GM18861 (cell line): ENCODE data around the gene C2orf15.
A peak's percentile ranks its signal among the peaks of the same experiment; 100 is the strongest.
"Not testable (repeated sequence)": the region's sequence is repeated elsewhere in the genome, so short reads cannot be mapped to it uniquely, and the experiment has no call there.

Source experiments
- ATAC-seq: cut with Tn5 transposase; IDR thresholded peaks from one replicate; pipeline ENCODE4 v1.9.1; 2021; ENCODE audit not compliant: unreplicated experiment

Gene C2orf15

GRCh38 chr2:99159594-99159993 lies 18.1 kb downstream of the C2orf15 start:
- ATAC-seq = no peak

GRCh38 chr2:99166218-99166617 lies 24.7 kb downstream of the C2orf15 start:
- no peak for ATAC-seq

- ATAC-seq = no peak
Measured at GRCh38 chr2:99169534-99169933, 28.0 kb downstream of the C2orf15 start.

- ATAC-seq = no peak
Measured at GRCh38 chr2:99171377-99172140, 30.1 kb downstream of the C2orf15 start.

GRCh38 chr2:99180755-99181623 lies 39.5 kb downstream of the C2orf15 start, which contains the start of the genes MITD1 and MRPL30:
Gene MITD1 (minus strand): TSS chr2:99181058. CDS start chr2:99180981, 77 bp downstream.
Gene MRPL30 (plus strand): TSS chr2:99181184. CDS start chr2:99186204, 5,020 bp downstream.
- peak; percentile 85 for ATAC-seq

GRCh38 chr2:99181624-99182000 lies 40.1 kb downstream of the C2orf15 start:
- no peak for ATAC-seq

GRCh38 chr2:99183025-99183424 lies 41.5 kb downstream of the C2orf15 start:
- no peak for ATAC-seq

GRCh38 chr2:99184811-99185210 lies 43.3 kb downstream of the C2orf15 start:
- no peak for ATAC-seq

- no peak for ATAC-seq
Measured at GRCh38 chr2:99187011-99187410, 45.5 kb downstream of the C2orf15 start.

GRCh38 chr2:99188357-99188756 lies 46.9 kb downstream of the C2orf15 start:
- ATAC-seq = no peak

- no peak for ATAC-seq
Measured at GRCh38 chr2:99190548-99190947, 49.0 kb downstream of the C2orf15 start.

- not testable (repeated sequence) for ATAC-seq
Measured at GRCh38 chr2:99192364-99192763, 50.9 kb downstream of the C2orf15 start.

GRCh38 chr2:99198103-99198841 lies 56.8 kb downstream of the C2orf15 start:
- ATAC-seq = no peak

- no peak for ATAC-seq
Measured at GRCh38 chr2:99200076-99200800, 58.7 kb downstream of the C2orf15 start.
